Neuron (in vitro differentiated cells): Measurements from ENCODE around the gene BOD1L1.

Experiments used
- H2AFZ ChIP-seq: one replicate; pipeline ENCODE4 v1.6.1; 2013; ENCODE audit warnings: low read depth, mild to moderate bottlenecking, inconsistent platforms, low read length, moderate library complexity
- H3K27me3 ChIP-seq: one replicate; pipeline ENCODE4 v1.6.1; 2013; ENCODE audit warnings: low read length; ENCODE audit not compliant: insufficient read depth
- H3K36me3 ChIP-seq: one replicate; pipeline ENCODE4 v1.6.1; 2013; ENCODE audit warnings: low read length; ENCODE audit not compliant: insufficient read depth
- H3K4me1 ChIP-seq: one replicate; pipeline ENCODE4 v1.6.1; 2013; ENCODE audit warnings: low read length; ENCODE audit not compliant: insufficient read depth
- H3K4me3 ChIP-seq: 2 replicates; pipeline ENCODE4 v1.5.1; 2013; ENCODE audit warnings: mild to moderate bottlenecking, low read length, moderate library complexity
- H3K9me3 ChIP-seq: one replicate; pipeline ENCODE4 v1.6.1; 2013; ENCODE audit warnings: low read length

Gene BOD1L1

DNA sequence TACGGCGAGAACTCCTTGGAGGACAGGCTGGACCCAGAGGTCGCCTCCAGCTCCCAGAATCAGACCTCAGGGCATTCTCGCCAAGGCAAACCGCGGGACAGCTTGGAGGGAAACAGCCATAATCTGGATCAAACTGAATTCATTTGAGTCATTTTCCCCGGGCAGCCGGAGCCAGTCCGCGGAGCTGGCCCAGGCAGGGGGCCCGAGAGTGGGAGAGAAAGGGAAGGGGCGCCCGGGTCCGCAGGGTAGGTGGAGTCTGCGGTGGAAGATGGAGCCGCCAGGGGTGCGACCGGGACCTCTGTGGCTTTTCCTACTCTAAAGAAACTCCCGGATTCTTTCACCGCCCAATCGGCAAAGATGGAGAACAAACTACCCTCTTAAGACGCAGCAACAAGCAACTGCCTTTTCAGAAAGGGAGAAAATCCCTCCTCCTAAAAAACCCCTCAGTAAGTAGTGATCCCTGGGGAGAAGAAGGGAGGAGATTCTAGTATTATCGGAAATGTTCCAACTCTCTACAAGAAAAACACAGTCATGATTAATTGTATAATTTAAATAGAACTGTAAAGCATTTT lies 88.4 kb downstream of the BOD1L1 start:
- peaks cover 2% of the 10 kb centered on the region for H3K36me3 ChIP-seq
- no peak overlapping the region for H3K4me3 ChIP-seq
- peaks cover 63% of the 10 kb centered on the region for H3K27me3 ChIP-seq
- peaks cover 11% of the 10 kb centered on the region for H3K4me1 ChIP-seq
- H2AFZ ChIP-seq, result no peak overlapping the region
- H3K9me3 ChIP-seq, result peaks cover 23% of the 10 kb centered on the region

DNA sequence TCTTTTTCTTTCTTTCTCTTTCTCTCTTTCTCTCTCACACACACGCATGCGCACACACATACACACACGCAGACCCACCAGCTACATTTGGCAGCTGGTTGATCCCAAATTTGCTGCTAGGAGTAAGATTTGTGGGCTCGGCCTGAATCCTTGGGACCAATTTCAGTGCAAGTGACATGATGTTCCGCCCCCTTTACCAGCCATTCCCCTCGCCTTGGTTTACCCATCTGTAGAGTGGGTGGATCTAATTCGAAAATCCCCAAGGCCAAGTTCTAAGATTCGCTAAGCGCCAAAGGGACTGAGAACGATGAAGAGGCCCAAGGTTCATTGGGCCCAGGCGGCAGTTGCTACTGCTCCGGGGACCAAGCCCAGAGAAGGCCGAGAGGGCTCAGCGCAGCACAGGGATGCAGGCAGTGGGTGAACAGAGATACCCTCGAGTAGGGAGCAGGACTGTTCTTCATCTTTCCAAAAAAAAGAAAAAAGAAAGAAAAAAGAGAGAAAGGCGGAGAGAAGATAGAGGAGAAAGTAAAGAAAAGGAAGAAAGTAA lies 89.0 kb downstream of the BOD1L1 start:
- H2AFZ ChIP-seq, result no peak overlapping the region
- peaks cover 68% of the 10 kb centered on the region for H3K27me3 ChIP-seq
- H3K36me3 ChIP-seq, result peaks cover 2% of the 10 kb centered on the region
- H3K9me3 ChIP-seq, result peaks cover 23% of the 10 kb centered on the region
- no peak overlapping the region for H3K4me3 ChIP-seq
- peaks cover 10% of the 10 kb centered on the region for H3K4me1 ChIP-seq

DNA sequence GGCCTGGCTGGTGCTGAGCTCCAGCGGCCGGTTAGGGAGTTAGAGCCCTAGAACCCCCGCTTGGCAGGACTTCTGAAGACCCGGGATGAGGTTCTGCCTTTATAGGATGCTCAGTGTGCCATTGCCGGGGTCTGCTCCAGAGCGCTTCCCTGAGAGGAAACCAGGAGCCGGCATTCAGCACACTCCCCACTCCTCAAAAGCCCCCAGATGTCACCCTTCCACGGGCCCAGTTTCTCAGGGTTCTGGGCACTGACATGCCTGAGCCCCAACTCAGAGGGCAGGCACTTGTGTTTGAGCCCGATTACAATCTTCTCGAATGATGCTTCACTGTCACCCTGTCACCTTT lies 89.7 kb downstream of the BOD1L1 start:
- peaks cover 5% of the 10 kb centered on the region for H3K4me1 ChIP-seq
- peaks cover 2% of the 10 kb centered on the region for H3K36me3 ChIP-seq
- peaks cover 23% of the 10 kb centered on the region for H3K9me3 ChIP-seq
- H2AFZ ChIP-seq, result no peak overlapping the region
- no peak overlapping the region for H3K4me3 ChIP-seq
- H3K27me3 ChIP-seq, result peaks cover 67% of the 10 kb centered on the region

DNA sequence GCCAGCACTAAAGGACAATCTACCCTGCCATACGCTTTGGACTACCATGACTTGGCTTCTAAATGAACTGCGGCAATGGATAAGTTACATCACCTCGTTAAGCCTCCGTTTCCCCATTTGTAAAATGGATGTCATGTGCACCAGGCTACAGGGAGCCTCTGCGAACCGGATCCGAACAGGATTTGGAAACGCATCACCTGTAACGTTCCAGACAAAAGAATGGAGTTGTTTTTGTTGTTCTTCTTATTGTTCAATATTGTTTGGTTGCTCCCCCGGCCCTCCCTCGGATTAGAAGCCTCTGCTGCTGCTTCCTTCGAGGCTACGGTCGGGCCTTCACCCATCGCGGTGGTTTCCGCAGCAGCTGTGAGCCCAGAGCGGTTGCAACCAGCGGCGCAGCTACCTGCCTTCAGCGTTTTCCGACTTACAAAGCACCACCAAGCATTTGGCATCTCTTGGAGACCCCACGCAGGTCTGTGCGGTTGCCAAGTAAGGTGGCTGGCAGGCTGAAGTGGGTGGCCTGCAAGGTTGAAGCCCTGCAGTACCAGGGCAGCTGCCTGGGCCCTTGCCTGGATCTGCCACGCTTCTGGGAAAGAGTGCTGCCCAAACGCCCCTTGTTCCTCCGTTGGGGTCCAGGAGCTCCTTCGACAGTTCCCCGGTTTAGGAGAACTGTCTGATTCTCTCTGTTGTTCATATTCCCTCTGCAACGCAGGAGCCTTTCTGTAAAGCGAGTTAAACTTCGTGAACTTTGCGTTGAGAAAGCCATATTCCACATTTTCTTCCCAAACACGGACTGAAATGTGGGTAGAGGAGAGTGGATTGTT lies 90.3 kb downstream of the BOD1L1 start:
- no peak overlapping the region for H2AFZ ChIP-seq
- H3K36me3 ChIP-seq, result peaks cover 2% of the 10 kb centered on the region
- peaks cover 3% of the 10 kb centered on the region for H3K4me1 ChIP-seq
- H3K27me3 ChIP-seq, result peaks cover 64% of the 10 kb centered on the region
- no peak overlapping the region for H3K4me3 ChIP-seq
- H3K9me3 ChIP-seq, result peaks cover 23% of the 10 kb centered on the region

DNA sequence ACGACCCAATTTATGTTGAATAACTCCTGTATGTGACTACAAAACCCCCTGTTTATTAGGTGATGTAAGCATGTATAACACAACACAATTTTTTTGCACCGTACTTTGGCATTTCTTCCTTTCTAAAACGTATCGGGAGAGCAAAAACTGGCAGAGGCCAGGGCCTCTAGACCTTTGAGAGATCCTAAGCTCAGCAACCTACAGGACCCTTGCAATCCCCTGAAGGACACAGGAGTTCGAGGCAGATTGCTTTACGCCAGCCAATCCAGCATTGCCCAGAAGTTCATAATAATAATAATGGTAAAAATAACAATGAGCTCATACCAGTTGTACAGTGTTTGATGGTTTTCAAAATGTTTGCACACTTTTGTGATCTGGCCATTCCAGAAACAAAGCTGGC lies 90.9 kb downstream of the BOD1L1 start:
- H3K4me3 ChIP-seq, result no peak overlapping the region
- peaks cover 3% of the 10 kb centered on the region for H3K4me1 ChIP-seq
- no peak overlapping the region for H2AFZ ChIP-seq
- peaks cover 64% of the 10 kb centered on the region for H3K27me3 ChIP-seq
- peaks cover 21% of the 10 kb centered on the region for H3K9me3 ChIP-seq
- peaks cover 2% of the 10 kb centered on the region for H3K36me3 ChIP-seq

DNA sequence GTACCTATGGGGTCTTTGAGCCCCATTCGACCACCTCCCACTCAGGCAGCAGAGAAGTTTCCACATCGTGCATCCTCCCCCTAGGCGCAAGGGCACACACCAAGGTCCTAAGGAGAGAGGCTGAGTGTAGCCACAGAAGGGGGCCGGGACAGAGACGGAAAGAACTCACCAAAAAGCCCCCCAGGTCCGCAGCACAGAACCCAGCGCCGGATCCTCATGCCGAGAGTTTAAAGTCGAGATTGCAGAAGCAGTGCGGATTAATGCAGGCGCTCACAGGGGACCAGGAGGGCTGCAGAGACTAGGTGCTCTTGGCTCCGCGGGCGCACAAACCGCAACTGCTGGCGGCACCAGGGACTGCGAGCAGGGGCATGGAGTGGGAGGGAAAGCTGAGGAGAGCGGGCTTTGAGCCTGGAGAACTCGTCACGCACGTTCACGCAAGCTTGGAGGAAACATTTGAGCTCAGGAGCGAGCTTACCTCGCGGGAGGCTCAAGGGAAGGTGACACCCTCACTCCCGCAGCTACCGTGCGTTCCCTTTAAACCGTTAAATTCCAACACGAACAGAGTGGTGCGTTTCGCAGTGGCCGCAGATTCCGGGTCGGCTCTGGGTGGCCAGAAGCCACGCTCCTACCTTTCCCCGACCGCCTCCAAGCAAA lies 91.7 kb downstream of the BOD1L1 start:
- H2AFZ ChIP-seq, result no peak overlapping the region

DNA sequence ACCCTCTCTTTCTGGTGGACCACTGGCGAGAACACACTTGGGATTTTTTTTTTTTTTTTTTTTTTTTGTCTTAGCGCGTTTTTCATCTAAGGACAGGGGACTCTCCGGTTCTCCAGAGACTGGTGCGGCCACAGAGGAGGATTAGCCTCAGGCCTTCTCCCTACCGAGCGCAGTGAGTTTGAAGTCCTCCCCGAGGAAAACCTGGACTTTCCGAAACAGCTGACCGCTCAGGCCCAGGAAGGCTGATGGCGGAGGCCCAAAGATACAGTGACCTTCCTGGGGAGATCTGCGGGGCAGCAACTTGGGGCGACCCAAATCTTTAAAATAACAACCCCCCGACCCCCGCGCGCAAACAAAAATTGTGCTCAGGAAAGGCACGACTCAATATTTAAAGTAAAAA lies 92.4 kb downstream of the BOD1L1 start:
- Histone ChIP-seq H3K4me3 (no peak overlapping the region), H3K4me1 (peaks cover 6% of the 10 kb centered on the region), H3K9me3 (peaks cover 19% of the 10 kb centered on the region), H3K27me3 (peaks cover 71% of the 10 kb centered on the region), H2AFZ (no peak overlapping the region), H3K36me3 (no peaks in the 10 kb centered on the region)

More for the DNA sequence above, 91.7 kb downstream of the BOD1L1 start:
- H3K4me3 ChIP-seq, result no peak overlapping the region
- peaks cover 67% of the 10 kb centered on the region for H3K27me3 ChIP-seq
- peaks cover 21% of the 10 kb centered on the region for H3K9me3 ChIP-seq
- H3K4me1 ChIP-seq, result peaks cover 6% of the 10 kb centered on the region
- peaks cover under 1% of the 10 kb centered on the region for H3K36me3 ChIP-seq

DNA sequence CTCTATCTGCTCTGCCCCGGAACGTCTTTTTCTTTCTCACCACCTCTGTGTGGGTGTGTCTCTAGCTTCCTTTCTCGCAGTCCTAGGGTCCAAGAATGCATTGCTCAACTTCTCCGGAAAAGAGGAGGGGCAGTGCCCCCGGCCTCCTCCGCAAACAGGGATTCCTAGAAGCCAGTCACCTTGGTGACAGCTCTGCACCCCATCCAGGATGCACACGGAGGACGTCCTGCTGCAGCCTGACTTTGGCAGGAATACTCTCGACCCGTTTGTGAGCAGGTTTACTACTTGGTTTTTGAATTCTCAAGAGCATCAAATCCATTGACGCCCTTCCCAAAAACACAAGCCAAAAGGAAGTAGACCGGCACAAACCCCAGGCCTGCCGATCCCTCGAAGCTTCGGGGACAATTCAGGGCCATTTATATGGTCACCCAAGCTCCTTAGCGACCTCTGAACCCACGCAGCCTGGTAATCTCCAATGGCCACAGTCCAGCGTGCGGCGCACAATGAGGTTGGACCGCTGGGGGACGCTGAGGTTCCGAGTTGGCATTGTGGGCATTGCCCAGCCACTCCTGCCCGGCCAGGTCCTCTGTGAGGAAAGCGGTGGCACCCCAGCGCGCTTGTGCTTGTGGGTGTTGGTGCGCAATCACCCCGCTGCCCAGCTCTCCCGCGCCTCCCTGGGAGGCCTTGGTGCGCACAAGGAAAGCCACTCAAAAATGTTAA lies 93.0 kb downstream of the BOD1L1 start:
- Histone ChIP-seq H2AFZ (no peak overlapping the region), H3K27me3 (peaks cover 77% of the 10 kb centered on the region), H3K4me3 (no peak overlapping the region), H3K4me1 (peaks cover 6% of the 10 kb centered on the region), H3K9me3 (peaks cover 16% of the 10 kb centered on the region), H3K36me3 (no peaks in the 10 kb centered on the region)

DNA sequence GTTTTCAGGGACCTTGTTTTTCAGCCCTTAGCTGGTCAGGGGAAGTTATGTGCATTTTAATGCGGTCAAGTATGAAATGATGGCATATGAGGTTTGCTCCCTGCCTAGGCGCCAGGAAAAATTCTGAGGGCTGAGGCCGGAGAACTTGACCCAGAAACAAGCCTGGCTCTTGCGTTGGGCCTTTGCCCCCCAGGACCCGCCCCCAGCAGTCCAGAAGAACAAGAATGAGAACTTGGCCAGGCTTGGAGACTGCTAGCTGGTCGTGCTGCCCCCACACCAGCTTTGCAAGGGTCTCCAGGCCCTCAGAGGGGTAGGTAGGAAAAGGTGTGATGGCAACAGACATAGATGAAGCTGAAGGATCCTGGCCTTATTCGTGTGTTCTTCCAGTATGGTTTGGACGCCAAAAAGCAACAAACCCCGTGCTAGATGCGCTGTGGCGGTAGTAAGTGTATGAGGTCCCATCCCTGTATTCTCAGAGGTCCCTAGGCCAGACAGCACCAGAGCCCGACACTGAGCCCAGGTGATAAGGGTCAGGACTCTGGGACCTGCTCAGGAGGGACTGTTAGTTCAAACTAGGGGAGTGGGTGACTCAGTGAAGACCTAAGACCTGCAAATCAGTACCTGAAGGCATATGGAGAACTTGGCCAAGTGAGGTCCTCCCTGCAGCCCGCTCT lies 93.7 kb downstream of the BOD1L1 start:
- Histone ChIP-seq H3K27me3 (peaks cover 83% of the 10 kb centered on the region), H3K36me3 (no peaks in the 10 kb centered on the region), H2AFZ (no peak overlapping the region), H3K9me3 (peaks cover 16% of the 10 kb centered on the region), H3K4me1 (peaks cover 6% of the 10 kb centered on the region), H3K4me3 (no peak overlapping the region)

DNA sequence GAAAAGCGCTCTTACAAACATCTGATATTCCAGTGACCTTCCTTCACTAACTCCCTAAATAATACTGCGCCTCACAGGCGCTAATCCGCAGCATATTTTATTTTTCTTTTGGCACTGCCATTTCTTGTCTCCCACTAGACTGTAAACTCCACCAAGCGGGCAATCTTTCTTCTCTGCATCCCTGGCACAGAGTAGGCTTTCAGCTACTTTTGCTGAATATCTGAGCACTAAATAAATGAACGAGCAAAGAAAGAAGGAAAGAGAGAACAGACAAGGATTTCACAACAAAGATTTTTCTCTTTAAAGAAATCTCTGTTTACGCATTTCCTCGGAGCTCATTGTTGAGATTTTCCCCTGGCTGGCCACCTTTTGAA lies 95.9 kb downstream of the BOD1L1 start:
- H2AFZ ChIP-seq, result no peak overlapping the region
- H3K4me1 ChIP-seq, result peaks cover 6% of the 10 kb centered on the region
- H3K36me3 ChIP-seq, result no peaks in the 10 kb centered on the region
- H3K9me3 ChIP-seq, result peaks cover 5% of the 10 kb centered on the region
- peaks cover 82% of the 10 kb centered on the region for H3K27me3 ChIP-seq
- H3K4me3 ChIP-seq, result no peak overlapping the region

DNA sequence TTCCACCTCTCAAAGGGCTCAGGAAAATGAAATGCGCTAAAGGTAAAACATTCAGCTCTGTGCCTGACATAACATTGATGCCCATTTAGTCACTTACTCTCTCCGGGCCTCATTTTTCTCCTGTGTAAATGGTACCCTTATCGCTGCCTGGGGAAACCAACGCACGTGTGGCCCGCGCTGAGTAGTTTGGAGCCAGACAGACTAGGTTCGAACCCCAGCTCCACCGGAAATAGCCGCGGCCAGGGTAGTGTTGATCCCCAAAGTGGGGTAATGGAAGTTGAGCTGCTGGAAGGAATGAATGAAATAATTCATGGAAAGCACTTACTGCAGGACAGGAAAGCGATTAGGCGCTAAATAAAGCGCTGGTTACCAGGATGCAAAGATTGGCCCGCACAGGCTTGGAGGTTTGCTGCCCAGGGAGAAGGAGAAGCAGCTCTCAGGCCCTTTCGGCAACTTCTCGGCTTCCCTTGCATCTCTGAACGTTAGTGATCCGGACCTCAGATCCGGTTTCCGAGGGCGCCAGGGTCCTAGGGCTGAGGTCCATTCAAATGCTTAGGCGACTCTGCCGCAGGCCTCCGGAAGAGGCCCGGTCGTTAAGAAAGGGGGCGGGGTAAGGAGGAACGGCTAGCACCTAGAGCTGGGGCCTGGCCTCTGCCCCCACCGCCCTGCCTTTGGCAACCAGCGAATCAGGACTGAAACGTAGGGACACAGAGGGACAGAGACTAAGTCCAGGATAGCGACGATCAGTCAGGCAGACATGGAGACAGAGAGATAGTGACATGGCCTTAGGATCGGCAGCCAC lies 96.5 kb downstream of the BOD1L1 start:
- peaks cover 6% of the 10 kb centered on the region for H3K4me1 ChIP-seq
- peaks cover 5% of the 10 kb centered on the region for H3K9me3 ChIP-seq
- H3K36me3 ChIP-seq, result no peaks in the 10 kb centered on the region
- no peak overlapping the region for H2AFZ ChIP-seq
- peaks cover 84% of the 10 kb centered on the region for H3K27me3 ChIP-seq
- no peak overlapping the region for H3K4me3 ChIP-seq
